NCI-H2081 (cell line): Measurements from ENCODE around the gene PRRC2A.
"Not testable (repeated sequence)": the region's sequence is repeated elsewhere in the genome, so short reads cannot be mapped to it uniquely, and the experiment has no call there.

Experiments used
- DNase-seq, 2 experiments: peaks; one replicate each; lab custom pipeline; 2025; lab: John Stamatoyannopoulos, UW

PRRC2A gene

GRCh38 chr6:31586008-31586407, 34.5 kb upstream of the PRRC2A start, which contains the start of gene LST1:
LST1 (plus strand) TSS chr6:31586277; CDS start chr6:31587300, 1,023 bp downstream.
- no peak for DNase-seq

GRCh38 chr6:31586599-31587281, 33.8 kb upstream of the PRRC2A start:
- DNase-seq, result no peak

- DNase-seq, result no peak
These were observed 32.4 kb upstream of the PRRC2A start for GRCh38 chr6:31587791-31588777.

- no peak for DNase-seq
These were observed 31.5 kb upstream of the PRRC2A start for GRCh38 chr6:31588871-31589650.

- DNase-seq, result not testable (repeated sequence)
These were observed 29.8 kb upstream of the PRRC2A start for GRCh38 chr6:31590691-31591090.

- DNase-seq, result no peak
These were observed 28.1 kb upstream of the PRRC2A start for GRCh38 chr6:31592396-31592771.

DNA sequence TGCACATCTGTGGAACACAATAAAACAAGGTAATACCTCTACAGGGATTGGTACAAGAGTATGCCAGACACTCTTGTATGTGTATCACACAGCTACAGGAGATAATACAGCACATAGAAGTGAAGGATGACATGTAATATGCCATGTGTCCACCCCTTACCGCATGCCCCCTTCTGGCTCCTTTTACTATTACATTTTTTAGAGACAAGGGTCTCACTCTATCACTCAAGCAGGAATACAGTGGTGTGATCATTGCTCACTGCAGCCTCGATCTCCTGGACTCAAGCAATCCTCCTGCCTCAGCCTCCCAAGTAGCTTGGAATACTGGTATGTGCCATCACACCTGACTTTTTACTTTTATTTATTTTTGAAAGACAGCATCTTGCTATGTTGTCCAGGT, 23.5 kb upstream of the PRRC2A start:
- DNase-seq, result peak in 1 of 2 experiments; percentile 10

DNA sequence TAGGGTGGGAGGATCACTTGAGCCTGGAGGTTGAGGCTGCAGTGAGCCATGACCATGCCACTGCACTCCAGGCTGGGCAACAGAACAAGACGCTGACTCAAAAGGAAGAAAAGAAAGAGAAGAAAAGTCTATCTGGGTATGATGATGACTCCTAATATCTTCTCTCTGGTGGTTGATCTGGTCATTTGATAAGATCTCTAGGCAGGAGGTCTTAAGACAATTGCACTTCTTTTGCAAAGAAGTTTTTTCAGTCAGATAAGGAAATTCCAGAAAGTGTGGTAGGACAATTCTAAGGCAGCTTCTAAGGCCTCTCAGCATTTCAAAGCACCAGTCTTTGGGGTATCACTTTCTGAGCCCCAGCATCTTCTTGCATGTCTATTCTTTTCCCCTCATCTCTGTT, 13.2 kb upstream of the PRRC2A start:
- DNase-seq, result no peak

GRCh38 chr6:31609519-31610406, 10.8 kb upstream of the PRRC2A start:
- DNase-seq, result peak in 1 of 2 experiments; percentile 41

DNA sequence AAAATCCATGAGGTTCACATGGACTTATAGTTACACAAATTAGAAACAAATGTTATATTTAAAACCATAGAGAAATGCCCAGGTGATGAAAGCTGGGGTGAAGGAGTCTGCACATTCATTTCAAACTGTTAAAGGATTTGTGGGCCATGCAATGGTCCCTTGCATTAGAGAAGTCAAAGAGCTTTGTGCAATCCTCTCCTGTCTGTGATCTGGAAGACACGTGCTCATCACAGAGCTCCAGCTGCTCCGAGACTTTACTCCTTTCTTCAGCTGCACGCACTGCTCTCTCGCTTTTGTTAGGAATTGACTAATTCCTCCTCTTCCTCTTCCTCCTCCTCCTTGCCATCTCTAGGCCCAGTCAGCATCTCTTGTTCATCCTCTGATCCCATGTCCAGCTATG, 9.5 kb upstream of the PRRC2A start:
- no peak for DNase-seq

GRCh38 chr6:31614075-31614619, 6.4 kb upstream of the PRRC2A start:
- no peak for DNase-seq

DNA sequence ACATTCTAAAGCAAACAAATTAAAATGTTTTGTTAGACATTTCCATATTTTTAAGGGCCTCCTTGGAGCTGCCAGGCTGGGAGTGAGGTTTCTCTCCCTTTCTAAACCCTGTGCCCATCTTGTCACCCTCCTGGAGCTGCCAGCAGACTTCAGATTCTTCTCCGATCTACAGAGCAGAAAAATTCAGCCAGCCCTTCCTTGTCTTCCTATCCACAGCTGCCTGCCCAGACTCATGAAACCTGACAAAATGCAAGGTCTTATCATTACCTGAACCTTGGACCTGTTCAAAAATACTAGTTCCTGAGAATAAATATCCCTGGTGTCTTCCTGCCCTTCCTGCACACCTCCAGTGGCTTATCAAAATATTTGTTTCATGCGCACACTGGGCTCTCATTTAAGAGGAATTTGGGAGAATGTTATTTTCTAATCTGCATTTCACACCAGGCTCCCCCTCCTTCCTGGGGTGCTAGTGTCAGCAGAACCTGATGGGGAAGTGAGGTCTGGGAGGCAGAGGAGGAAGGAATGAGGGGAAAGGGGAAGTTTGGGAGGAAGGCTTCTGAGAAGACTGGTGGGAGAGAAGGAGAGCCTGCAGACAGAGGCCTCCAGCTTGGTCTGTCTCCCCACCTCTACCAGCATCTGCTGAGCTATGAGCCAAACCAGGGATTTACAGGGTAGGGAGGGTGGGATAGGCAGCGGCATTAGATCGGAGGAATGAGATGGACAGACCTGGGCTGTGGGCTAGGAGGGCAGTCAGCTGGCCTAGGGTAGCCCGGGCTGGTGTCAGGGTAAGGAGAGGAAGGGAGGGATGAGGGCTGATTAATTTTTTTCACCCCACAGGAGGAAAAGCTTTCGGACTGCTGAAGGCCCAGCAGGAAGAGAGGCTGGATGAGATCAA, 5.6 kb upstream of the PRRC2A start, which contains the start of gene AIF1:
AIF1 (plus strand) TSS at position 551 of the 895 bp plus-strand sequence; CDS start at position 647, 96 bp downstream.
- no peak for DNase-seq

- DNase-seq, result no peak
These were observed 4.8 kb upstream of the PRRC2A start for GRCh38 chr6:31615748-31616147.

DNA sequence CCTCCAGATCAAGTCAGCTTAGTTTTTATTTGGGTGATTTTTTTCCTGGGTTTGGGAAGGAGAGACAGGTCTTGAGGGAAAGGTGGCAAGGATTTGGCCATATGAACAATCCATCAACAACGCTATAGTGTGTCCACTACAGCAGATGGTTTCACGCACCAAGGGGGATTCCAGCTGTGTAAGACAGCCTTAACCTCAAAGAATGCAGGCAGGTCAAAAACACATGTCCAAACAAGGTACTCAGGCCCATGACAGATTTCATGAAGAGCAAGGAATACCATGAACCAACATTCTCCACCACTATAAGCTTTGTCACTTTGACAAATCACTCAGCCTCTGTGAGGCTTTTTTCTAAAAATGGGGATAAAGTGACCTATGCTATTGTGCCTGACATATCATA, 3.5 kb upstream of the PRRC2A start:
- DNase-seq, result no peak

DNA sequence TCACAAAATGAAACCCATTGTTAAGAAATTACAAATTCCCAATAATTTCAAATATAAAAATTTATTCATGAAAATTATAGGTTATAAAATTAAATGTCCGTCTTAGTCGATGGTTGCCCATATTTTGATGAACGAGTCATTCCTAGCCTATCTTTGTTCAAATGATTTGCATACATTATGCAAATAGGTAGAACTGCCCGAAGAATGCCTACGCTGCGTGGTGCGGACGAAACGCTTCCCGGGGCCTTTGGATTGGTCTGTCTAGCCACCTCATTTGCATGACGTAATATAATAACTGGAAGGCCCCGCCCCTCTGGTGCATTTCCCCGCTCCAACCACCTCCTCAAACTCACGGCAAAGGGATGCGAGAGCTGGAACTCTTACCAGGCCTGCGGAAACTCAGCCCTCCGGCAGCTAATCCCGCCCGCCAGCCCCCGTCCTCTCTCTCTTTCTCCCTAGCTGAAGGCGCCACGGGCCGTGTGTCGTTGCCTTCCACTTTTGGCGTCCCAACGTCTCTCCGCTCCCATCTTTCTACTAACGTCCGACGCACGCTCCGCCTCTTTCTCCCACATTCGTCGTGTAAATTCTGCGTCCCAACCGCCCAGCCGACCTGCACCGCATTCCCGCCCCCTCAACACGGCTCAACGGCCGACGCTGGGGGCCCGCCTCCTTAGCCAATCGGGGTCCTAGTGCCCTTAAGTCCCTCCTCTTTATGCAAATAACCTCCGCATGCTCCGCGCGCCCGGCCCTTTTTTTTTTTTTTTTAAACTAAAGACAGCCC, 520 bp upstream of the PRRC2A start:
- DNase-seq, result peak; percentile 98 to 99

GRCh38 chr6:31621320-31621939, 915 bp downstream of the PRRC2A start:
- DNase-seq, result no peak

- peak in 1 of 2 experiments; percentile 17 for DNase-seq
These were observed 1.5 kb downstream of the PRRC2A start for GRCh38 chr6:31621991-31622390.

DNA sequence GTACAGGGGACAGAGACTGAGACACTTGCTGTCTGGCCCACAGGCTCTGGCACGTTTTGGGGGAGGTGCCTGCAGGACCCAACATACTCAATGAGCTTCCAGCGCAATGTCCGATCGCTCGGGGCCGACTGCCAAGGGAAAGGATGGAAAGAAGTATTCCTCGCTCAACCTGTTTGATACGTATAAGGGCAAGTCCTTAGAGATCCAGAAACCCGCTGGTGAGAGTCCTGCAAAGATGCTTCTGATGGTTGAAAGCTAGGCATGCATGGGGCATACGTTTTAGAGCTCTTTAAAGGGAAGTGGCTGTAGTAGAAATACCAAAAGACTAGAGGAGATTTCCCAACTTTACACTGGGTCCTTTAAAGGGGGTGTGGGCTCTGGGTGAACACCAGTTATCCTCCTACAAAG, 2.2 kb downstream of the PRRC2A start:
- no peak for DNase-seq
